GM19324 (cell line): ENCODE results near the gene TRAPPC11.
"Not testable (repeated sequence)": the region's sequence is repeated elsewhere in the genome, so short reads cannot be mapped to it uniquely, and the experiment has no call there.

Experiments used
- ATAC-seq: cut with Tn5 transposase; IDR thresholded peaks from one replicate; pipeline ENCODE4 v1.9.1; 2021; ENCODE audit warnings: mild to moderate bottlenecking, moderate library complexity; ENCODE audit not compliant: unreplicated experiment, low FRiP score

TRAPPC11 gene

DNA sequence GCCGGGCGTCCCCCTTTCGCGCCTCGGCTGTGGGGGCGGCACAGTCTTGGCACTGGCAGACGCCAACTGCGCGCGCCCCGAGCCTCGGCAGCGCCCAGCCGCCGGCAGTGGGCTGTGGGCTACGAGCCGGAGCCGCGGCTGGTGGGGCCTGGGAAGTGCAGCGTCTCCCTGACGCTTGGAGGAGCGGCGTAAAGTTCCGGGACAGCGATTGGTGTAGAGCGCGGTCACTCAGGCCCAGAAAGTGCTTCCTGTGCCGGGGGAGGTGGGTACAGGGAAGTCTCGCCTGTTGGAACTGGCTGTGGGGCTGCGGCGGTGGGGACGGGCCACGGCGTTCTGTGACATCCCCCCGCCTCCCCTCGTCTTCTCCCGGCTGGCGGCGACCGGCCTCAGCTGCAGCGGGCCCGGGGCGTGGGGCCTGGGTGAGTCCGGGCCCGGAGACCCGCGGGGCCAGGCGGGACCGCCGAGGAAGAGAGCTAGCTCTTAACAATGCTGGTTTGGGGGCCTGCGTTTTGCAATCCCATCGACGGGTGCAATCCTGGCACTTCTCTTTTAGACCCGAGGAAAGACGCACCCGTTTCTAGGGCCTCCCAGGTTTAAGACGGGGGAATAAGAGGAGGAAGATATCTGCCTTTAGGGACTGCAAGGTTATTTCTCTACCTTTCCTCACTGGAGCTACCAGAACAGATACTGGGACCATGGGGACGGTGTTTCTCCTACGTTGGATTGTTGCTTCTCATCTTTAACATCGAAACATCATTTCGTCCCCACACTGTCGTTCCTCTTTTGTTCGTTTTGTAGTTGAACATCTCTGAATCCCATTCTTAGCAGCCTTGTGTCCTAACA is at the start of gene TRAPPC11, which contains the start of gene RWDD4:
Gene TRAPPC11 (plus strand): TSS at position 265 of the 843 bp plus-strand sequence. CDS start 4,575 bp downstream, outside the sequence.
Gene RWDD4 (minus strand): TSS at position 157 of the 843 bp plus-strand sequence. CDS start 233 bp downstream, outside the sequence.
- peak; percentile 100 for ATAC-seq

DNA sequence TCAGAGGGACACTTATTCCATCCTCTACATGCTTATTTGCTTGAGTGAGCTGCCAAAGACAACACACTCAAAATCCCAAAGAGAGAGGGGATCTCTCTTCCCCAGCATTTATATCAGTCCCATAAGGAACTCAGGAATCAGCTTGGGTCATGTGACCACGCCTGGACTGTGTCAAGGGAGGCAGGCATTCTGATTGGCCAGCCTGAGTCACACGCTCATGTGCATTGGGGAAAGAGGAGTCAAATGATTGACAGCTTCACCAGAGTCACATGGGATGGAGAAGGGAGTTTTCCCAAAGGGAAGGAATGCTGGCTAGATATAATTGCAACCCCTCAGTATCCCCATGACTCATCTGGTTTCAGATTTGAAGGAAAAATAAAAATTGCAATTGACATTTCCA is 49.1 kb upstream of the TRAPPC11 start:
- no peak for ATAC-seq

DNA sequence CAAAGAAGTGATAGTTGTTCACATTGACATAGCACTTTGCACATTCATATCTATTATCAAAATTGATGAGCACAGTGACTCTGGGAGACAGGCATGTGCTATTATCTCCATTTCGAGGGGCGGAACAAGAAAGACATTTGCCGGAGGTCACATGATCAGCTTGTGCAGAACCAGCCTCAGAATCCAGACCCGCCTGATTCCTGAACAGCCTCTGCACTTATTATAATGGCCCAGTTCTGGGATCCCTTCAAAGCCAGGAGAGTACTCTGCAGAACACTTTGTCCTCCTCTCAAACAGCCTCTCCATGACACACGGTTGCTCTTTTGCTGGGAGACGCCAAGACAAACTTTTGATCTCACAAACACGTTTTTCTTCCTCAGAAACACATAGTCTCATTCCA is 48.5 kb upstream of the TRAPPC11 start:
- ATAC-seq, result no peak

DNA sequence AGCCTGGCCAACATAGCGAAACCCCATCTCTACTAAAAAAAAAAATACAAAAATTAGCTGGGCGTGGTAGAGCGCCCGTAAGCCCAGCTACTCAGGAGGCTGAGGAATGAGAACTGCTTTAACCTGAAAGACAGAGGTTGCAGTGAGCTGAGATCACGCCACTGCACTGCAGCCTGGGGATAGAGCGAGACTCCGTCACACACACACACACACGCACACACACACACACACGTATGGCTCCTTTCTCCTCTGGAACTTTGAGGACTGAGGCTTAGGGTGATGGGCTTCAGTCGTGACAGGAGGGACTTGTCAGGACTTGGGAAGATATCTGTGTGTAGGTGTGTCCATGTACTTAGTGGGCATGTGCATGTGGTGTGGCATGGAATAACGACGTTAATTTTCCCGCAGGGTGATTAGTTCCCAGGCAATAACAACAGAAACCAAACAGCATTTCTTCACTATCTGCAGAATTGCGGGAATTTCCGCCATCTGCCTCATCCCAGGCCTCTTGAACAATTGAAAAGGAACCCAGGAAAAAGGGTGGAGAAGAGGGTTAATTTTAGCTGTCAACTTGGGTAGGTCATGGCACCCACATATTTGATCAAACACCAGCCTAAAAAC is 47.8 kb upstream of the TRAPPC11 start:
- ATAC-seq, result no peak

DNA sequence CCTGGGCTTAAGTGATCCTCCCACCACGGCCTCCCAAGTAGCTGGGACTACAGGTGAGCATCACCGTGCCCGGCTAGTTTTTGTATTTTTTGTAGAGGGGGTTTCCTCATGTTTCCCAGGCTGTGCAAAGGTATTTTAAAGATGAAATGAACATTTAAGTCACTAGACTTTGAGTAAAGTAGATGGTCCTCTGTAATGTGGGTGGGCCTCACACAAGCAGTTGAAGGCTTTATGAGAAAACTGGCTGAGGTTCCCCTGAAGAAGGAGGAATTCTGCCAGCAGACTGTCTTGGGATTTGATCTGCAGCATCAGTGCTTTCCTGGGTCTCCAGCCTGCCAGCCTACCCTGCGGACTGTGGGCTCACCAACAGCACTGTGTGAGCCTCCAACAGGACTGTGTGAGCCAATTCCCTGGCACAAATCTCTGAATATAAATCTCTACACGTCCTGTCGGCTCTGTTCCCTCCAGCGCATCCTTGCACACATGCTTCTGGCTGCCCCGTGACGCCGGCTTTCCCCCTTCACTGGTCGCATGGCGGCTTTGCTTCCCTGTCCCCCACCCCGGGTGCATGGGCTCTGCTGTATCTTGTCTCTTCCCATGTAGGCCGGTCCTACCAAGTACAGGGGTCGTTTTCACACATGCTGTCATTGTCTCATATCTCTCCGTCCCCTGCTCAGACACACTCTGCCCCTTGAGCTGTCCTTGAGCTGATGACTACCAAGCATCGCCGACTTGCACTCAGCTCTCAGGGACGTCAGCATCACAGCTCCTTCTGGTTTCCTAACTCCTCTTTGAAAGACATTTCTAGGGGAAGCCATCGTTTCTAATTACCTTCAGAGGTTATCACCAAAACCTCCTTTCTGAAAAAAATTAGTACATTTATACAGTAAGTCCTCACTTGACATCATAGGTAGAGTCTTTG is 46.5 kb upstream of the TRAPPC11 start:
- no peak for ATAC-seq

DNA sequence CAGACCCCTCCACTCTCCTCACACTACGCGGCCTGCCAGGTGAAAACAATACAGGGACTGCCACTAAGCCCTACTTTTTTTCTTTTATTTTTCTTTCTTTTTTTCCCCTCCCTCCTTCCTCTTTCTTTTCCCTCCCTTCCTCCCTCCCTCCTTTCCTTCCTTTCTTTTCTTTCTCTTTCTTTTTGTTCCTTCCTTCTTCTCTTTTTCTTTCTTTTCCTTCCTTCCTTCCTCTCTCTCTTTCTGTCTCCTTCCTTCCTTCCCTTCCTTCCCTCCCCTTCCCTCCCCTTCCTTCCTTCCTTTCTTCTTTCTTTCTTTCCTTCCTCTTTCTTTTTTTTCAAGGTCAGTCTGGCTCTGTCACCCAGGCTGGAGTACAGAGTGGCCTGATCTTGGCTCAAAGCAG is 42.0 kb upstream of the TRAPPC11 start:
- ATAC-seq, result no peak

DNA sequence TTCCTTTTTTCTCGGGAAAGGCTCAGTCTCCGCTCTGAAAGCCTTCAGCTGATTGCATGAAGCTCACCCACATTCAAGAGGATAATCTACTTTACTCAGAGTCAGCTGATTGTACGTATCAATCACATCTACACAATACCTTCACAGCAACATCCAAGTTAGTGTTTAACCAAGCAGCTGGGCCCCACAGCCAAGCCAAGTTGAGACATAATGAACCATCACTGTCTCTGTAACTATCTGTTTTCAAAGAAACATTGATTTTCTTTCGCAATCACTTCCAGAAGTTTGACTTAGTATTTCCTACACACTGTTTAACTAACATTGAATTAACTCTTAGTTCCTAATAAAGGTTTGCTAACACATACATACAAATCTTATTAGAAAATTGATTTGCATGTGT is 40.4 kb upstream of the TRAPPC11 start:
- no peak for ATAC-seq

DNA sequence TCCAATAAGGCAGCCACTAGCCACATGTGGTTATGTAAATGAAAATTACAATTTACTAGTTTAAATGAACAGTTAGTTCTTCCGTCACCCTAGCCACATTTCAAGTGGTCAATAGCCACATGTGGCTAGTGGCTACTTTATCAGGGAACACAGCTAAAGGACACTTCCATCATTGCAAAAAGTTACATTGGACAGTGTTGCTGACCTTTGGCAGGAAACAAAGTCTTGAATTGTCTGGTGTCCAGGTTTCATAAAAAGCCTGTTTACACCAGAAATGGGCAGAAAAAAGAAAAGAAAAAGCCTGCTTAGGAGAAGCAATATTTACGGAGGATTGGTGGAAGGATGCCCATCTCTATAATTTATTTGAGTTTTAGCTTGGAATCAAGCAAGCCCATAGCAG is 38.7 kb upstream of the TRAPPC11 start:
- no peak for ATAC-seq

DNA sequence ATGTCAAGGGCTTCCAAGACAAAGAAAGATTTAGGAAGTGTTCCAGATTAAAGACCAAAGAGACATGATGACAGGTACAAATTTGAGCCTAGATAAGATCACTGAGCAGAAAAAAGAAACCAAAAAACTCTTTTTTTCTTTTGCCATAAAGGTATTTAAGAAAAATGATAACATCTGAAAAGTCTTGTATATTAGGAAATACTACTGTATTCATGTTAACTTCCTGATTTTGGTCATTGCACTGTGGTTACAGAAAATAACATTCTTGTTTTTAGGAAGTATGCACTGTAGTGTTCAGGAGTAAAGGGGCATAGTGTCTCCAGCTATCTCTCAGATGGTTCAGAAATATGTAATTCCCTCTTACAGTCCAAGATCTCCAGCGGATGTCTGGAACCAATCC is 37.2 kb upstream of the TRAPPC11 start:
- no peak for ATAC-seq

DNA sequence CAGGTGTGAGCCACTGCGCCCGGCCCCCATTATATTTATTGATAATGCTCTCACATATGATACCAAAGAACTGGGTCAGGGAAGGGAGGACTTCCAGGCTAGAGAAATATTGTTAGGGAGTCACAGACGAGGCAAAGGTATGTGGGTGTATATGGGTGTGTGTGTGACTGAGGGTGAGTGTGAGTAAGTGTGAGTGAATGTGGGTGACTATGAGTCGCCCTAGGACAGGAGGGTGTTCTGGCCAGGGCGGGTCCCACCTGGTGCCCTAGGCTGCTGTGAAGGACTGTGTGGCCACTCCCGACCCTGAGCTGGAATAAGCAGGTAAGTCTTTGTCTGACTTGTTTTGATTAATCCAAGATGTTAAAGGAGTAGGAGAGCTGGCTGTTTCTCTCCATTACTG is 34.5 kb upstream of the TRAPPC11 start:
- no peak for ATAC-seq

DNA sequence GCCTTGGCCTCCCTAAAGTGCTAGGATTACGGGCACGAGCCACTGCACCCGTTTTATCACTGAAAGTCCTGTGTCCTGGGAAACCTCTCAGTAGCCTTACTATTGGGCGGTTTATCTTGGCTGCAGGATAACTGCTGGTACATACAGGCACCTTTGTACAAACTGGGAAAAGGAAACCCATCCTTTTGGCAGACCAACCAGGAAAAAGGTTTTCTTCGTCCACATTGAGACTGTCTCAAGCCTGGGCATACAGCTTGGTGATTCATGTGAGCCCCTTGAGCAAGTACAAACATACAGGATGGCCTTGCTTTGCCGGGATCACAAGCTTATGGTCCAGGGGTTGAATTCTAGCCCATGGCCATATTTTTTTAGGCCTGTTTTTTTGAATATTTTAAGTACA is 32.9 kb upstream of the TRAPPC11 start:
- no peak for ATAC-seq

DNA sequence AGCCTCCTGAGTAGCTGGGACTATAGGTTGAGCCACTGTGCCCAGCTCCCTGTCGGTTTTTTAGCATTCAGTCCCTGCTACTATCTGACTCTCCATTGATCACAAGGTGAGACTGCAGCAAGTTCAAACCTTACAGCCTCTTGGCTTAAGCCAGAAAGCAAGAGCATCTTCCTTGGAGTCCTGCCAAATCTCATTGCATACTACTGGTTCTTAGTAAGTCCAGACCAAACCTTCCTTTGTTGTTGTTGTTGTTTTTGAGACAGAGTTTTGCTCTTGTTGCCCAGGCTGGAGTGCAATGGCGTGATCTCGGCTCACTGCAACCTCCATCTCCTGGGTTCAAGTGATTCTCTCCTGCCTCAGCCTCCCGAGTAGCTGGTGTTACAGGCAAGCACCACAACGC is 31.8 kb upstream of the TRAPPC11 start:
- ATAC-seq, result not testable (repeated sequence)

DNA sequence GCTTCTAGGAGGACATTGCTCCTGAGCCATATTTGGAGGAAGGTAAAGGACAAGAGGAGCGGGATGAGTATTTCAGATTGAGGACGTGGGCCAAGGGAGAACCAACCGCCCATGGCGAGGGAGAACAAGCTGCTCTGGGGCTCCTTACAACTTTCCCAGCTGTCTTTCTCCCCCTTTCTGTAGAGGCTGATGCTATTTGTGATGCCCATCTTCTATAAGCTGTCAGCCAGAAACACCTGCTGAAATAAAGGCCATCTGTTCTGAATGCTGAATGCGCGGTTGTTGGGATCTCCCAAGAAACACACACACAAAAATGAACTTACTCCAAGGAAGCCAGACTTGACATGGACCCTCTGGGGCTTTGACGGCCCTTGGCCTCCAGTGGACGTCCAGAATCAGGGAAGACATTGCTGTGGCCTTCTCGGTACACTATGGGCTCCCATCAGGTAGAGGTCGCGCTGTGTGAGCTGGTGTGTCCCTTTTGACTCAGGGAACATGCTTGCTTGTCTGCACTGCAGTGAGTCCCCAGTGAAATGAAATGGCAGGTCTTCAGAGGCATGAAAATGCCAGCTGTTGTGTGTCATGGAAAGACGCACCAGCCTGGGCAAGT is 31.0 kb upstream of the TRAPPC11 start:
- no peak for ATAC-seq

DNA sequence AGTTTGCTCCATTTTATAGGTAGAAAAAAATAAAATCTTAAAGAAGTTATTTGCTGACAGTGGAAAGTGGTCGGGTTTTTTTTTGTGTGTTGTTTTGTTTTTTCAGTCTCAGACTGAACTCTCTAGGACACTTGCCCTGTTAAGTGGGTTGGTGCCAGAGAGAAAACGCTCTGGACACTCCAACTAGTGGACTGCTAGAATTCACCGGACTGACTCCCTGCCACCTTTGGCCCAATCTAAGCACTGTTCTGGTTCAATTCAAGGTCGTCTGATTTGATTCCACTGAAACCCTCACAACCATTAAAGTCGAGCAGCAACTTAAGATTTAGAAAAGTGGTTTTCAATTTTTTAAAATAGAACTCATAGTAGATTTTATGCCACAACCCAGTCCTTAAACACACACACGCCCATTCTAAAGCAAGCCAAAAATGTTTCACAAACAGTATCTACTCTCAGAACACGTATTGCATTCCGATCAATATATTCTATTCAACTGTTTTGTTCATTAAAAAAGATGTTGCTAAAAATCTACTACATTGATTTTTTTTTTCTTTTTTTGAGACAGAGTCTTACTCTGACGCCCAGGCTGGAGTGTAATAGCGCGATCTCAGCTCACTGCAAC is 27.4 kb upstream of the TRAPPC11 start:
- no peak for ATAC-seq

DNA sequence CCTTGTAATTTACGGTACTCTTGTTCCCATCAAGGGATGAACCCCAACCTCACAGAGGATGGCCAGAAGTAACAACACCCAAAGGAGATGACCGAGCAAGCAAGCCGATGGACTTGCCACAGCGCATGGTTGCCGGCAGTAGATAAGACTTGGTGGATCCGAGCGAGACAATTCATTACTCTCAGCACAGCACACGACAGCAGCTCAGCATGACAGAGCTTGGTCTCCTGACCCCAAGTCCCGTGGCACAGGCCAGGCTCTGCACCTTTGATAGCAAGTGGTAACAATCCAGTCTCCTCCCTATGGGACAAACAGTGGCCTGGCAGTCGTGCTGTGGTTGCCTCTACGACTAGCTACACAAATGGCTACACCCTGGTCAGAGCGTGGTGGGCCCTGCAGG is 26.4 kb upstream of the TRAPPC11 start:
- no peak for ATAC-seq

DNA sequence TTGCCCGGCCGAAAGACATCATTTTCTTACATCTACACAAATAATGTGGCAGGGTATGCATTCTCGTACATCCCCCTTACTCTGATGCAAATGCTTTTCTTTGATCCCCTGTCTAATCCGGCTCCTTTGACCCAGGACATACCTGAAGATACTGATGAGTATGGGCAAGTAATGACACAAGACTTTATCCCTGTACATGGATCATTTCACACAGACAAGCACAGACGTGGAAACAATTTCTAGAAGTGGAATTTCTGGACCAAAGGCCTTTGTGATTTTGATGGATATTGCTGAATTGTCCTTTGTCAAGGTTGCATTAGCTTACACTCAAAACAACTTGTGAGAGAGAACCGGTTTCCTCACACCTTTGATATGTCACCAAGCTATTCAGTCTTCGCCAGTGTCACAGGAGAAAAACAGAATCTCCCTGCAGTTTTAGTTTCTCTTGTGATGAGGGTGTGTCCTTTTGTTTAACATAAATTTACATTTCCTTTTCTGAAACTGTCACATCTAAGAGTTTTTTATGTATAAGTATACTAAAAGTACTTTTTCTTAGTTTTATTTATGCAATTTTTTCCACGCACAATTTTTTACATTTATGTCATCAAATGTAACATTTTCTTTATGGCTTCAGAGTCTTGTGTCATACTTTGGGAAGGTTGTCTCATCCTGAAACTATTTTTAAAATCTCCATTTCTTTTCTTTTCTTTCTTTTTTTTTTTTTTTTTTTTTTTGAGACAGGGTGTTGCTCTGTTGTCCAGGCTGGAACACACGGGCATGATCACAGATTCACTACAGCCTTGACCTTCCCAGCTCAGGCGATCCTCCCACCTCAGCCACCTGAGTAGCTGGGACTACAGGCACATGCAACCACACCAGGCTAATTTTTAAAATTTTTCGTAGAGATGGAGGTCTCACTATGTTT is 25.4 kb upstream of the TRAPPC11 start:
- no peak for ATAC-seq

DNA sequence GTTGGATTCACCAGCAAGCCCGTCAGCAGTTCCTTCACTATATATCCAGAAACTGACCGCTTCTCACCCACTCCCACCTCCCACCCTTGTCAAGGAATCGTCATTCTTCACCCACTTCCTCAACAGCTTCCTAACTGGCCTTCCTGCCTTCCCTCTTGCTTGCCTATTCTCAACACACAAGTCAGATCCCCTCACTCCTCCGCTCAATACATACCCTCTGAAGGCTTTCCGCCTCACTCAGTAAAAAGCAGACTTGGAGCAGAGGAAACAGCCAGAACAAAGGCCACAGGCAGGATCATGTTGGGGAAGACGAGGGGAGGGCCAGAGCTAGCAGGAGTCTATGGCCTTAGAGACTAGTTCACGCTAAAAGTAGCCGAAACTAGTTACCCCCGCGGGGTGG is 23.8 kb upstream of the TRAPPC11 start:
- ATAC-seq, result no peak

DNA sequence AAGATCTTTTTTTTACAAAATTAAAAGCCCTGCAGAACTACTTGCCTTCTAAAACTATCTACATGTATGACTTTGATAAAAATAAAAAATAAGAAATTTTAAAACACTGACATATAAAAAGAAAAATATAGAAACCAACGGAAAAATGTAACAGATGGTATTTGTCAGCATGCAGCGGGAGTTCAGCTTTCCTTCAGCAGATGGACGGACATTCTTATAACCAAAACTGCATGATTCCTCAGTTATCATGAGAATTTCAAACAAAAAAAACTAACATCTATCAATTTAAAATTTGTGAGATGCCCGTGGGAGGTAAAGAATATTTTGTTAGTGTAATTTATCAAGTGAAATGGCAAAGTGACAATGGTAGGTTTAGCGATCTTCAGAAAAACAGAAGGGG is 23.4 kb upstream of the TRAPPC11 start:
- no peak for ATAC-seq

DNA sequence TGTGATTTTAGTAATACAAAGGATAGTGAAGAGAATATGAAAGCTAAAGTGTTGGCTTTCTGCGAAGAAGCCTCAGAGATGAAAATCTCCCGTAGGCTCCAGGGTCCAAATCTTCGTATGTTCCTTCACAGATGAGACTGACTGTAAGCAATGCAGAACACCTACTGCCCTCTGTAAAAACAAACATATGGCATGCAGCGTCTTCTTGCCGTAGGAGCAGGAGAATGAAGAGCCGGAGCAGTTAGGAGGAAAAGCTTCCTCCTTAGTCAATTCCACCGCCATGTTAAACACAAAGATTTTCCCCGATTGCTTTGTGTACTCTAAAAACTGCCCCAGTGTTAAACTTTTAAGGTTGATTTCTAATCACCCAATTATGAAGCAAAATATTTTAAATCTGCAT is 22.6 kb upstream of the TRAPPC11 start:
- ATAC-seq, result no peak
